ENCODE data around the gene SHC2.

DNA sequence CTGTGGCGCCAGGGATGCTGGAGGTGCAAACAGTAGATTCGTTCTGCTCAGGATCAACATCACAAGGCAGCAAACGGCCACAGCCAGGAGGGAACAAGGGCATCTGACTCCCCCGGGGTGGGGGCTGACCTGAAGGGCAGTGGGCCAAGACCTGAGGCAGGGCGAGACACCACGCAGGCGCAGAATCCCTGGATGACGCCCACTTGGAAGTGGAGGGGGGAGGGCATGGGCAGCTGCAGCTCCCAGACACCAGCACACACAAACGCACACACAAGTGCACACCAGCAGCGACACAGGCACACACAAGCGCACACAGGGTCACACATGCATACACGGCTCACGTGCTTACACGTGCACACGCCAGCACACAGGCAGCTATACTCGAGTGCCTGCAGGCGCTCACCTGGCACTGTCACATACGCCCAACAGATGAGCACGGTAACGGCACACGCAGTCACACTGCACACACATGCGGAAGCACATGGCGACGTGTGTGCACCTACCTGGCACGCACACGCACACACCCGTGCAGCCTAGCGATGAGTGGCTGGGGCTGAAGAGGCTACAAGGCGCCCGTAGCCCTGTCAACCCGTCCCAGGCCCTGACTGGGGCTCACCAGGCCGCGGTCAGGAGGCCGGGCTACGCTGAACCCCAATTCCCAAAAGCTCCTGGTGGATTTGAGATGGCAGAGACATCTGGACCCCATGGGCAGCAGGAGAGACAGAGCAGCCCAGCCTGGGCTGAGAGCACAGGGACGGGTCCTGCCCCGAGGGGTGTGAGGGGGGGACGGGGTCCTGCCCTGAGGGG is 57.4 kb downstream of the SHC2 start:
- TF ChIP-seq SMC3 (IDR thresholded peaks at IDR 0.05; ENCODE audit: low read length) (no peak), ZNF317 (CRISPR knock-in tag; IDR thresholded peaks at IDR 0.05) (no peak), MAZ (IDR thresholded peaks at IDR 0.05; ENCODE audit: borderline replicate concordance, low read depth, low read length) (no peak), MAZ (CRISPR knock-in tag; IDR thresholded peaks at IDR 0.05; ENCODE audit: low read depth) (no peak), MAFF (IDR thresholded peaks at IDR 0.05; ENCODE audit: low read depth, low read length) (no peak), ZNF879 (CRISPR knock-in tag; IDR thresholded peaks at IDR 0.05) (no peak), ZNF121 (CRISPR knock-in tag; IDR thresholded peaks at IDR 0.05) (no peak), XRCC5 (optimal IDR thresholded peaks at IDR 0.05; ENCODE audit: low read length) (no peak), TBL1XR1 (IDR thresholded peaks at IDR 0.05; ENCODE audit: borderline replicate concordance, low read length, partially characterized antibody) (no peak), SMARCC2 (IDR thresholded peaks at IDR 0.05) (no peak)
- TF ChIP-seq, protein P1, sequence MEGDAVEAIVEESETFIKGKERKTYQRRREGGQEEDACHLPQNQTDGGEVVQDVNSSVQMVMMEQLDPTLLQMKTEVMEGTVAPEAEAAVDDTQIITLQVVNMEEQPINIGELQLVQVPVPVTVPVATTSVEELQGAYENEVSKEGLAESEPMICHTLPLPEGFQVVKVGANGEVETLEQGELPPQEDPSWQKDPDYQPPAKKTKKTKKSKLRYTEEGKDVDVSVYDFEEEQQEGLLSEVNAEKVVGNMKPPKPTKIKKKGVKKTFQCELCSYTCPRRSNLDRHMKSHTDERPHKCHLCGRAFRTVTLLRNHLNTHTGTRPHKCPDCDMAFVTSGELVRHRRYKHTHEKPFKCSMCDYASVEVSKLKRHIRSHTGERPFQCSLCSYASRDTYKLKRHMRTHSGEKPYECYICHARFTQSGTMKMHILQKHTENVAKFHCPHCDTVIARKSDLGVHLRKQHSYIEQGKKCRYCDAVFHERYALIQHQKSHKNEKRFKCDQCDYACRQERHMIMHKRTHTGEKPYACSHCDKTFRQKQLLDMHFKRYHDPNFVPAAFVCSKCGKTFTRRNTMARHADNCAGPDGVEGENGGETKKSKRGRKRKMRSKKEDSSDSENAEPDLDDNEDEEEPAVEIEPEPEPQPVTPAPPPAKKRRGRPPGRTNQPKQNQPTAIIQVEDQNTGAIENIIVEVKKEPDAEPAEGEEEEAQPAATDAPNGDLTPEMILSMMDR (CRISPR knock-in tag; IDR thresholded peaks at IDR 0.05) = no peak
- TF ChIP-seq, protein P2, sequence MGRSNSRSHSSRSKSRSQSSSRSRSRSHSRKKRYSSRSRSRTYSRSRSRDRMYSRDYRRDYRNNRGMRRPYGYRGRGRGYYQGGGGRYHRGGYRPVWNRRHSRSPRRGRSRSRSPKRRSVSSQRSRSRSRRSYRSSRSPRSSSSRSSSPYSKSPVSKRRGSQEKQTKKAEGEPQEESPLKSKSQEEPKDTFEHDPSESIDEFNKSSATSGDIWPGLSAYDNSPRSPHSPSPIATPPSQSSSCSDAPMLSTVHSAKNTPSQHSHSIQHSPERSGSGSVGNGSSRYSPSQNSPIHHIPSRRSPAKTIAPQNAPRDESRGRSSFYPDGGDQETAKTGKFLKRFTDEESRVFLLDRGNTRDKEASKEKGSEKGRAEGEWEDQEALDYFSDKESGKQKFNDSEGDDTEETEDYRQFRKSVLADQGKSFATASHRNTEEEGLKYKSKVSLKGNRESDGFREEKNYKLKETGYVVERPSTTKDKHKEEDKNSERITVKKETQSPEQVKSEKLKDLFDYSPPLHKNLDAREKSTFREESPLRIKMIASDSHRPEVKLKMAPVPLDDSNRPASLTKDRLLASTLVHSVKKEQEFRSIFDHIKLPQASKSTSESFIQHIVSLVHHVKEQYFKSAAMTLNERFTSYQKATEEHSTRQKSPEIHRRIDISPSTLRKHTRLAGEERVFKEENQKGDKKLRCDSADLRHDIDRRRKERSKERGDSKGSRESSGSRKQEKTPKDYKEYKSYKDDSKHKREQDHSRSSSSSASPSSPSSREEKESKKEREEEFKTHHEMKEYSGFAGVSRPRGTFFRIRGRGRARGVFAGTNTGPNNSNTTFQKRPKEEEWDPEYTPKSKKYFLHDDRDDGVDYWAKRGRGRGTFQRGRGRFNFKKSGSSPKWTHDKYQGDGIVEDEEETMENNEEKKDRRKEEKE (IDR thresholded peaks at IDR 0.05) = no peak
